Immature natural killer cell (primary cell): ENCODE results near the gene PSMA7. TPM values are rescaled to one million over a fixed set of nuclear protein-coding genes. Genes with fewer than 3 reads are reported as not detected.

Experiments used
- DNase-seq, 3 donors: peaks; one replicate each; pipeline ENCODE4 v3.0.0; 2022; ENCODE audit warnings: mixed read lengths in 1 of 3
- H3K27ac Mint-ChIP-seq, 6 donors: one replicate each; pipeline ENCODE4 v1.8.0; 2020; ENCODE audit warnings: mixed read lengths in 6 of 6, mild to moderate bottlenecking in 5 of 6, inconsistent platforms in 4 of 6, moderate library complexity in 3 of 6
- H3K27me3 Mint-ChIP-seq, 3 donors: one replicate each; pipeline ENCODE4 v1.8.0; 2020 to 2021; ENCODE audit warnings: low read depth in 3 of 3, mild to moderate bottlenecking in 3 of 3, mixed read lengths in 3 of 3, moderate library complexity in 3 of 3, inconsistent platforms in 1 of 3
- H3K36me3 Mint-ChIP-seq, 3 donors: one replicate each; pipeline ENCODE4 v1.8.0; 2020; ENCODE audit warnings: mixed read lengths in 3 of 3, inconsistent platforms in 2 of 3, mild to moderate bottlenecking in 2 of 3
- H3K4me1 Mint-ChIP-seq, 2 donors: one replicate each; pipeline ENCODE4 v1.8.0; 2020; ENCODE audit warnings: inconsistent platforms in 2 of 2, mild to moderate bottlenecking in 2 of 2, mixed read lengths in 2 of 2, moderate library complexity in 1 of 2
- H3K4me3 Mint-ChIP-seq, 5 donors: one replicate each; pipeline ENCODE4 v1.8.0; 2020; ENCODE audit warnings: mild to moderate bottlenecking in 5 of 5, mixed read lengths in 5 of 5, inconsistent platforms in 3 of 5, moderate library complexity in 3 of 5
- H3K9me3 Mint-ChIP-seq, 6 donors: one replicate each; pipeline ENCODE4 v1.8.0; 2020; ENCODE audit warnings: mild to moderate bottlenecking in 6 of 6, mixed read lengths in 6 of 6, inconsistent platforms in 4 of 6, moderate library complexity in 3 of 6
- polyA plus RNA-seq, 3 donors: library from polyadenylated mRNA; unstranded; fragments of 300-500 nt; fragmentation: Illumina TruSeq; gene quantifications; one replicate each; pipeline ENCODE4 v1.2.3, GENCODE V29; 2021

PSMA7 gene
- polyA plus RNA-seq, 3 donors from 2014 or later, result 497 to 643 (median 622) TPM

GRCh38 chr20:62088258-62089127, 54.7 kb downstream of the PSMA7 start:
- H3K27me3 Mint-ChIP-seq, result peaks cover 0 to 6% (median 6%) of the 10 kb centered on the region in 3 donors
- H3K9me3 Mint-ChIP-seq, result peaks cover 0 to 2% (median 0%) of the 10 kb centered on the region in 6 donors
- peak in 2 of 3 donors; percentile 14 to 19 for DNase-seq
- no peaks in the 10 kb centered on the region for H3K4me1 Mint-ChIP-seq
- no peak overlapping the region for H3K27ac Mint-ChIP-seq
- H3K4me3 Mint-ChIP-seq, result no peak overlapping the region
- H3K36me3 Mint-ChIP-seq, result peaks cover 0 to 4% (median 0%) of the 10 kb centered on the region in 3 donors

- Mint-ChIP-seq H3K9me3 (peaks cover 0 to 2% (median 0%) of the 10 kb centered on the region in 6 donors), H3K4me1 (no peaks in the 10 kb centered on the region), H3K27me3 (peaks cover 0 to 7% (median 4%) of the 10 kb centered on the region in 3 donors), H3K27ac (no peak overlapping the region), H3K4me3 (no peak overlapping the region), H3K36me3 (peaks cover 0 to 4% (median 0%) of the 10 kb centered on the region in 3 donors)
- no peak for DNase-seq
Measured at GRCh38 chr20:62087632-62088031, 55.6 kb downstream of the PSMA7 start.

DNA sequence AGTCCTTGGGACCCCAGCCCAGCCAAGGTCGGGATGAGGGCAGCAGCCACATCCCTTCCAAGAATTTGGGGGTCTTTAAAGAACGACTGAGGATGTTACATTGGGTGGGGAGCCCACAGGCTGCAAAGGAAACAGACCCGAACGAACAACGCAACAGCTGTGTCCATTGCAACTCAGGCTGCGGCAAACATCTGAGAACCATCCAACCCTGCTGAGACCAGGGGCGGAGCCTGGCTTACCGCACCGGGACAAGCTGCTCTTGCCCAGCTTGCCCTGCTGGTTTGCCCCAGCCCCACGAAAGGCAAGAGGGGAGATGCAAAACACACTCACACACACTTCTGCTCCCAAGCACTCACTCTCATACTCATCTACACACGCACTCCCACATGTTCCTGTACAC, 56.0 kb downstream of the PSMA7 start:
- Mint-ChIP-seq H3K4me3 (no peak overlapping the region), H3K9me3 (peaks cover 0 to 2% (median 0%) of the 10 kb centered on the region in 6 donors), H3K4me1 (no peaks in the 10 kb centered on the region), H3K27ac (no peak overlapping the region), H3K27me3 (peaks cover 0 to 7% (median 3%) of the 10 kb centered on the region in 3 donors), H3K36me3 (peaks cover 0 to 4% (median 0%) of the 10 kb centered on the region in 3 donors)
- no peak for DNase-seq

Other genes with a start within 250 kb of the PSMA7 start
- 1 to 10 TPM in 2 of 3 donors, under 1 TPM in 1; 0.04 to 3.2 (median 1.1) TPM for gene TAF4, start 77.5 kb downstream of the PSMA7 start, polyA plus RNA-seq
- 1 to 10 TPM in 2 of 3 donors, under 1 TPM in 1; 0.19 to 1.9 (median 1.4) TPM for gene LSM14B, start 20.9 kb downstream of the PSMA7 start, polyA plus RNA-seq
- gene SS18L1, start 375 bp upstream of the PSMA7 start, polyA plus RNA-seq, result under 1 TPM in 2 of 3 donors, not detected in 1; 0.39 to 0.68 TPM
- 10 to 100 TPM; 14.5 to 19.6 (median 15.3) TPM for gene MTG2, start 39.6 kb upstream of the PSMA7 start, polyA plus RNA-seq
- gene HRH3, start 76.9 kb upstream of the PSMA7 start, polyA plus RNA-seq, result not detected
- 10 to 100 TPM; 17.9 to 45.2 (median 24.5) TPM for gene OSBPL2, start 95.1 kb upstream of the PSMA7 start, polyA plus RNA-seq
- 100 to 1,000 TPM in 2 of 3 donors, 10 to 100 TPM in 1; 97.2 to 132 (median 108) TPM for gene ADRM1, start 159.6 kb upstream of the PSMA7 start, polyA plus RNA-seq
- under 1 TPM in 1 of 3 donors, not detected in 2; 0.30 TPM for gene LAMA5, start 223.9 kb upstream of the PSMA7 start, polyA plus RNA-seq
- 1,000 to 10,000 TPM in 2 of 3 donors, 100 to 1,000 TPM in 1; 743 to 1,716 (median 1,008) TPM for gene RPS21, start 243.7 kb upstream of the PSMA7 start, polyA plus RNA-seq